ENCODE data around the gene EWSR1.

The EWSR1 gene

DNA sequence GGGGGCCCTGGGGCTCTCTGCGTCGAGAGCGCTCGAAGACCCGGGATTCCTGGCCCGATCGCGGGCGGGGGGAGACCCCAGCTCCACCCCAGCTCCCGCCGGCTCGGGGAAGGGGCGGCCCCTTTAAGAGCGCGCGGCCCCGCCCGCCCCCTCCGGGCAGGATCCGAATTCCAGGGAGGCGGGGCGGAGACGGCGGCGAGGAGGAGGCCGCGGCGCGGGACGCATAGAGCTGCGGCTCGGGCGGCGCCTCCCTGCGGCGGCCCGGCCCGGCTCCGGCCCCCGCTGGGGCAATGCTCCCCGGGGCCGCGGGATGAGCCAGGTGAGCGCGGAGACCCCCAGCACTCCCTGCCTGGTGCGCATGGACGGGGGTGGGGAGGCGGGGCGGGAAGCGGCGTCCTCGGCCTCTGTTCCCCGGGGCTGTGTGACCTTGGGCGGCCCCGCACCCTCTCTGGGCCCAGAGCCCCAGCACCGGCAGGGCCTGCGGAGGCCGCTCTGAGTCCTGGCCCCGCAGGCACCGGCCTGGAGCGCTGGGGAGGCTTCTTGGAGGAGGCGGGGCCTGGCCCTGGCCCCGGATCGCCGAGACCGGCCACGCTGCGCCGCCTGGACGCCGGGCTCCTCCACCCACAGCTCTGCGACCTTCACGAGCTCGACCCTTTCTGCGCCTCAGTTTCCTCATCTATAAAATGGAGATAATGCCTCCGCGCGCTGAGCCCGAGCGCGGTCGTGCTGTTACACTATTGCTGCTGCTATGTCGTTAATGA lies 38.9 kb downstream of the EWSR1 start:
- DNase-seq = peak; percentile 33

DNA sequence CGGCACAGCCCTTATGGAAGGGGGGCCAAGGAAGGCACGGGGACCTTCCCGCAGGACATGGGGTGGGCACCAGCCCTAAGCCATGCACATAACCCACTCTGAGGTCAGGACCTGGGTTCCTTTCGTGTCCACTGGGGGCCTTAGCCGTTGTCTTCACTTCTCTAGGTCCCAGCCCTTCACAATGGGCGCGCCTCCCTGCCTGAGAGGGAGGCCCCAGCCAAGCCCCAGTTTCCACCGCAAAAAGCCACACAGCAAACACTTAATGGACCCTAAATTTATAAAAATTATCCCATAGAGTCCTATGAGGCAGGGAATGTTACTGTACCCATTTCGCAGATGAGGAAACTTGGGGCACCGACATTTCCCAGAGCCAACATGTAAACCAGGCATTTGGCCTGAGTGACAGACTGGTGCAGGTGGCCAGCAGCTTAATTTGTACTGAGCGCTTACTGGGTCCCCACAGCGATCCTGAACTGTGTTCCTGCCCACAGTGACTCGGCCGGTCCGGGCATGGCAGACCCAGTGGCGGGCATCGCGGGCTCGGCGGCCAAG lies 39.6 kb downstream of the EWSR1 start:
- no peak for DNase-seq

DNA sequence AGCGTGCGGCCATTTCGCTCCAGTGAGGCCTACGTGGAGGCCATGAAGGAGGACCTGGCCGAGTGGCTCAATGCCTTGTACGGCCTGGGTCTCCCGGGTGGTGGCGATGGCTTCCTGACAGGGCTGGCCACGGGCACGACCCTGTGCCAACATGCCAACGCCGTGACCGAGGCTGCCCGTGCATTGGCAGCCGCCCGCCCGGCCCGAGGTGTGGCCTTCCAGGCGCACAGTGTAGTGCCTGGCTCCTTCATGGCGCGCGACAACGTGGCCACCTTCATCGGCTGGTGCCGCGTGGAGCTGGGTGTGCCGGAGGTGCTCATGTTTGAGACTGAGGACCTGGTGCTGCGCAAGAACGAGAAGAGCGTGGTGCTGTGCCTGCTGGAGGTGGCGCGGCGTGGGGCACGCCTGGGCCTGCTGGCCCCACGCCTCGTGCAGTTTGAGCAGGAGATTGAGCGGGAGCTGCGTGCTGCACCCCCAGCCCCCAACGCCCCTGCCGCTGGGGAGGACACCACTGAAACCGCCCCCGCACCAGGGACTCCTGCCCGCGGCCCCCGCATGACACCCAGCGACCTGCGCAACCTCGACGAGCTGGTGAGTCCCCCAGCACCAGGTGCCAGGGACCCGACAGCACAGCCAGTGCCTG lies 40.2 kb downstream of the EWSR1 start:
- no peak for DNase-seq

DNA sequence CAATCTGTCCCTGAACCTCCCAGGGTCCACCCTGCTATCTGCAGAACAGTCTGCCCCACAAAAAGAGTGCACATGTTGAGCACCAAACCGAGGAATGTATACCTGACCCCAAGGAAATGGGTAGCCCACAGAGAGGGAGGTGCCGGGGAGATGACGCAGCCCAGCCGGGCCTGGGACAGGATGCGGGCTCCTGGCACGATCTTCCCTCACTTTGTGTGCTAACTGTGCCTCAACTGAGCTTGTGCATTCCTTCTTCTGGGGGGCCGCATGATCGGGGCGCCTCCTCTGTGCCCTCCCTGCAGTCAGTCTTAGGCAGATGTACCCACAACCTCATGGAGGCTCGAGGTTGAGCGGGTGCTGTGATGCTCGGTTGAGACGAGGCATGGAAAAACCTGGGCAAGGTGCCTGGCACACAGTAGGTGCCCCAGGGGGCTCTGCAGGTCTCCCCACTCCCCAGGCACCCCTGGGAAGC lies 40.8 kb downstream of the EWSR1 start:
- DNase-seq = no peak

DNA sequence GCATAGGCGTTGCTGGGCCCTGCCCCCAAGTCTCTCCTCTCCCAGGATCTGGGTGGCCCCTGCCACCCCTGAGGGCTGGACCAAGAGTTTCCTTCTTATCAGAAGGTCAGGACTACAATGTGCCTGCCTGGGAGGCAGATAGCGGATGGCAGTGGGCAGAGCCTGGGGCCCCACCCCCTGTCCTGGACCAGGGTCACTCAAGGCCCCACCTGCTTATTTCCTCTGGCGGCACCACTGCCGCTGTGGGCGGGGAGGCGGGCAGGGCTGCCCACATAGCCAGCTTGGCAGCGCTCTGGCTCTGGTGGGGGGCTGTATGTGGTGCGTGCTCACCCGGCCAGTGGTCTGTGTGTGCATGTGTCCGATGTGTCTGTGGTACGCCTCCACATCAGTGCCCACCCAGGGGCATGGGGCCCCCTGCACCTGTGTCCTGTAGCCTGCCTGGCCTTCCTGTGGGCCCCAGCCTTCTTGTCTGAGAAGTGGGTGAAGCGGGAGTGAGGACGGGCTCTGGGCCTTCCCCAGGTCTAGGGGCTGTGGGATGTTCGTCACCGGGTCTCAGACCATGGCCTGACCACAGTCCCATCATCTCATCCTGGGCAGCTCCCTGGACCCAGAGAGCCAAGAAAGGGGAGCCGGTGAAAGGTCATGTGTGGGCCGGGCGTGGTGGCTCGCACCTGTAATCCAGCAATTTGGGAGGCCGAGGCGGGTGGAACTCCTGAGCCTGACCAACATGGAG lies 41.4 kb downstream of the EWSR1 start:
- DNase-seq = no peak

DNA sequence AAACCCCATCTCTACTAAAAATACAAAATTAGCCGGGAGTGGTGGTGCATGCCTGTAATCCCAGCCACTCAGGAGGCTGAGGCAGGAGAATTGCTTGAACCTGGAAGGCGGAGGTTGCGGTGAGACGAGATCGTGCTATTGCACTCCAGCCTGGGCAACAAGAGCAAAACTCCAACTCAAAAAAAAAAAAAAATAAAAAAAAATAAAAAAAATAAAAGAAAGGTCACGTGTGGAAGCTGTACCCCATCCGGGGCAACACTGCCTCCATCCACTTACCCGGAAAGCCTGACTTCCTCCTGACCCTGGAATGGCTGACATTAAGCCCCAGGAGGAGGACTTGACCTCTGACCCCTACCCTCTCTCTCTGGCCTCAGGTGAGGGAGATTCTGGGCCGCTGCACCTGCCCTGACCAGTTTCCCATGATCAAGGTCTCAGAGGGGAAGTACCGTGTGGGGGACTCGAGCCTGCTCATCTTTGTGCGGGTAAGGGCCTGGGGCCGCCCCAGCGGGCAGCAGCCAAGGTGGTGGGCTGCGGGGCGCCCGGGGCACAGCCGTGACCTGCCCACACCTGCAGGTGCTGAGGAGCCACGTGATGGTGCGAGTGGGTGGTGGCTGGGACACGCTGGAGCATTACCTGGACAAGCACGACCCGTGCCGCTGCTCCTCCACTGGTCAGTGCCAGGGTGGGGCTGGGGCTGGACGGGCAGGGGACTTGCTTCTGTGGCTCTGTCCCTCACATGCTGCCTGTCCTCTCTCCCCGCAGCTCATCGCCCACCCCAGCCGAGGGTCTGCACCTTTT lies 42.2 kb downstream of the EWSR1 start:
- no peak for DNase-seq

DNA sequence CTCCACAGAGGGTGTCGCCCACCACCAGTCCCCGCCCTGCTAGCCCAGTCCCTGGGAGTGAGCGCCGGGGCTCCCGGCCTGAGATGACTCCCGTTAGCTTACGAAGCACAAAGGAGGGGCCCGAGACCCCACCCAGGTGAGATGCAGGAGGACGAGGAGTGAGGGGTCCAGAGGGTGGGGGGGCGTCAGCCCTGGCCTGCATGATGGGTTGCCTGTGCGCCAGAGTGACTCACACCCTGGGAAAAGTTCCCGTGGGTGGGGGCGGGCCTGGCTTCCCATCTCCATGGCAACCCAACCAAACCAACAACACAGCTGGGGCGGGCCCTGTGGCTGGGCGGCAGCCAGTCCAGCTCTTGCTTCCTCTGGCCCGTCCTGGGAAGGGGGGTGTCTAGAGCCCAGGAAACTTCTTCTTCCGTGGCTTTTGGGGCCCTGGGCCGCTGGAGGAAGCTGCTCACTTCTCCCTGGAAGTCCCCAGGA lies 42.8 kb downstream of the EWSR1 start:
- peak; percentile 53 for DNase-seq

DNA sequence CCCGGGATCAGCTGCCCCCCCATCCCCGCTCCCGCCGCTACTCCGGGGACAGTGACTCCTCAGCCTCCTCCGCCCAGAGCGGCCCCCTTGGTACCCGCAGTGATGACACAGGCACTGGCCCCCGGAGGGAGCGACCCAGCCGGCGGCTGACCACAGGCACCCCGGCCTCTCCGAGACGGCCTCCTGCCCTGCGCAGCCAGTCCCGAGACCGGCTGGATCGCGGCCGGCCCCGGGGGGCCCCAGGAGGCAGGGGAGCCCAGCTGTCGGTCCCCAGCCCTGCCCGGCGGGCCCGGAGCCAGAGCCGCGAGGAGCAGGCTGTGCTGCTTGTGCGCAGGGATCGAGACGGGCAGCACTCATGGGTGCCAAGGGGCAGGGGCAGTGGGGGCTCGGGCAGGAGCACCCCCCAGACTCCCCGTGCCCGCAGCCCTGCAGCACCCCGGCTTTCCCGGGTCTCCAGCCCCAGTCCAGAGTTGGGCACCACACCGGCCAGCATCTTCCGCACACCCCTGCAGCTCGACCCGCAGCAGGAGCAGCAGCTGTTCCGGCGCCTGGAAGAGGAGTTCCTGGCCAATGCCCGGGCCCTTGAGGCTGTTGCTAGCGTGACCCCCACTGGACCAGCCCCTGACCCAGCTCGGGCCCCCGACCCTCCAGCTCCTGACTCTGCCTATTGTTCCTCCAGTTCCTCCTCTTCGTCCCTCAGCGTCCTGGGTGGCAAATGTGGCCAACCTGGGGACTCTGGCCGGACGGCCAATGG lies 43.6 kb downstream of the EWSR1 start:
- no peak for DNase-seq

DNA sequence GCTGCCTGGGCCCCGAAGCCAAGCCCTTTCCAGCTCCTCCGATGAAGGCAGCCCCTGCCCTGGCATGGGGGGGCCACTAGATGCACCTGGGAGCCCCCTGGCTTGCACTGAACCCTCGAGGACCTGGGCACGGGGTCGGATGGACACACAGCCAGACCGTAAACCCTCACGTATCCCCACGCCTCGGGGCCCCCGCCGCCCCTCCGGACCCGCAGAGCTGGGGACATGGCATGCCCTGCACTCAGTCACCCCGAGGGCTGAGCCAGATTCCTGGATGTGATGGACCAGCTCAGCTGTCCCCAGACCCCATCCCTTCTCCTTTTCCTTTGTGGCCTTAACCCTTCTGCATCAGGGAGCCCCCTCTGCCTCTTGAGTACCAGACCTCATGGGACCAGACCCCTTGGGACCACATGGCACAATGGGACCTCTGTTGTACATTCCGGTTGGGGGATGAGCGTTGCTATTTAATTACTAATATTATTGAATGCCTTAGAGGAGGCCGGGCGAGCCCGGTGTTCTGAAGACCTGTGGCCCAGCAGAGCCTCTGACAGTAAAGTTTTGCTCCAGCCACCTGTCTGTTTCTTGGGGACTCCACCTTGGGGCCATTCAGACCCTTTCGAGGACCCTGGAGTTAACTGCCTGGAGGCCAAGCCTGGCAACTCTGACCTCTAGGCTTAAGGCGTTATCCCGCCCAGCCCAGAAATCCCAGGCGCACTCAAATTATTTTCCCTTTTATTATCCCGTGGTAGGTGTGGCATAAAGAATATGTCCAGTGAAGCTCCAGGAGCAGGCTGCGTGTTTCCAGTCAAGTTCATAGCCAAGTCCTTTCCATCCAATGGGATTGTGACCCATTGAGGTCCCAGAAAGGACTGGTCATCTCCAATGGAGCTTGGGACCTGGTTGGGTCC lies 44.4 kb downstream of the EWSR1 start:
- no peak for DNase-seq

DNA sequence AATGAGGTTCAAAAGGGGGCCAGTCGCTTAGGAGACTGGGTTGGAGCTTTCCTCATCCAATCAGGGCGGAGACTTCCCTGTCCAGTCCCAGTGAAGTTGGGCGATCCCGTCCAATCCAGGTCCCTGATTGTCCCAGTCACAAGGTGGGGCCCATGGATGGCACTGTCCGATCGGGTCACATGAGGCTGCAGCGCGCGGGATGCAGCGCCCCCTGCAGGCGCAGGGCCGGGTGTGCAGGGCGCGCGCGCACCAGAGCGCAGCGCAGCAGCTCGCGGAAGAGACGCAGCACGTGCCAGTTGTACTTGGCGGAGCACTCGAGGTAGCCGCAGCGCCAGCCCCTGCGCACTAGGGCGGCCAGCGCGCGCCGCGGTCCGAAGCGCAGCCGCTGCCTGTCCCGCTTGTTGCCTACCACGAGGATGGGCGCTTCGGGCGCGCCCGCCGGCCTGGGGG lies 45.1 kb downstream of the EWSR1 start:
- DNase-seq = no peak

DNA sequence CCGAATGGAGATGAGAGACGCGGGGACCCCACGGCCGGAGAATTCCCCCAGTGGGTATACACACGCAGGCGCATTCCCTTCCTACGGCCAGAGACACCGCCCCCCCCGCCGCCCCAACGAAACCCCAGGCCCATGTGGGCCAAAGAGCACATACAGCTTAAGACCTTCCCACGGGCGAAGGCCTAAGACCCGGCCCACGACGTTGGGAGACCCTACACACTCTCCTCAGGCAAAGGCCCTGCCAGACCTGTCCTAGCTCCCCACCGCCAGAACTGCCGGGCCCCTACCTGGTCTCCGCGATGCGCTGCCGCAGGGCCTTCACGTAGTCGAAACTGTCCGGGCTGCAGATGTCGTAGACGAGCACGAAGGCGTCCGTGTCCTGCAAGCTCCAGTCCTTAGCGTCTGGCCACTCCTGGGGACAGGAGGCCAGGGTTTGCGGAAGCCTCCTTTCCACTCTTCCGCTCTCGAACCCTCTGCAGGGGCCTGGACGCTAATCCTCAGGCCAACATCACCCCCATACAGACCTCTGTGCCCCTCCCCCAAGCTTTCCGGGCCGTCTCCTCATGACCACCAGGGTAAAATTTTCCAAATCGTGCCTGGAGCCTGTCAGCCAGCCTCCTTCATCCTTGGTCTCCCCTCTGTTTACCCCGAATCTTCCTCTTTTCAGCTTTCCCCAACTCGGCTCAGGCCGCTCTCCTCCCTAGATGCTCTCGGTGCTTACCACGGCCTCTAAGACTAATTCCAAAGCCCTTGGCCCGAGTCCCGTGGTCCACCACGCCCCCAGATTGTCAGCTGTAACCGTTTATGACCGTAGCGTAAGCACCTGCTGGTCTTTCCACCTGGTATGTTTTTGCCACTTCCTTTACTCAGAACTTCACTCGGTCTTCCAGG lies 45.8 kb downstream of the EWSR1 start:
- no peak for DNase-seq

DNA sequence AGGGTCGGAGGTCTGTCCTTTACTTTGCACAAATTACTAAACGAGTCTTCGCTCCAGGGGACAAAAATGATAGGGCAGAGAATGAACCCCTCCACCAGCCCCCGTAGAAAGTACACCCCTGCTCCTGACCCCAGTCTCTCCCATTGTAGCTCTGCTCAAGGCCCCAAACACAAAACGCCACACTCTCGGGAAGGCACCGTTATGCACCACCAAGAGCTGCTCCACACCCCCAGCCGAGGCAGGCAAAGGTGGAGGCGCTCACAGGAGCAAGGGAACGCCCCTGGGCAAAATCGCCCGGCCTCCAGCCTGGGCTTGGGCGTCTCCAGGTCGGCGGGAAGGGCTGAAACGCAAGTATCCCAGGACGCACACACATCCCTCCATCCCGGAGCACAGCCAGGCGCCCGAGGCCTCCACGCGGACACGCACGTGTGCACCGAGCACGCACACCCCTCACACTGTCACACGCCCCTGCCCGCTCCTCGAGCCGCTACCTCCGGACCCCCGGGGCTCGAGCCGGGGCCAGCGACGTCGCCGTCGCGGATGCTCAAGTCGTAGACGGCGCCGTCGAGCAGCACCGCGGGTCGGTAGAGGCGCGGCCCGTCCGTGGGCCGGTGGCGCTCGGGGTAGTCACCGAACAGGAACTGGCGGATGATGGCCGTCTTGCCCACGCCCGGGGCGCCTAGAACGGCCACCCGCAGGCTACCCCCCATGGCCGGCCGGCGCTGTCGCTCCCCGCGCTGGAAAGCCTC lies 46.6 kb downstream of the EWSR1 start:
- DNase-seq = no peak

DNA sequence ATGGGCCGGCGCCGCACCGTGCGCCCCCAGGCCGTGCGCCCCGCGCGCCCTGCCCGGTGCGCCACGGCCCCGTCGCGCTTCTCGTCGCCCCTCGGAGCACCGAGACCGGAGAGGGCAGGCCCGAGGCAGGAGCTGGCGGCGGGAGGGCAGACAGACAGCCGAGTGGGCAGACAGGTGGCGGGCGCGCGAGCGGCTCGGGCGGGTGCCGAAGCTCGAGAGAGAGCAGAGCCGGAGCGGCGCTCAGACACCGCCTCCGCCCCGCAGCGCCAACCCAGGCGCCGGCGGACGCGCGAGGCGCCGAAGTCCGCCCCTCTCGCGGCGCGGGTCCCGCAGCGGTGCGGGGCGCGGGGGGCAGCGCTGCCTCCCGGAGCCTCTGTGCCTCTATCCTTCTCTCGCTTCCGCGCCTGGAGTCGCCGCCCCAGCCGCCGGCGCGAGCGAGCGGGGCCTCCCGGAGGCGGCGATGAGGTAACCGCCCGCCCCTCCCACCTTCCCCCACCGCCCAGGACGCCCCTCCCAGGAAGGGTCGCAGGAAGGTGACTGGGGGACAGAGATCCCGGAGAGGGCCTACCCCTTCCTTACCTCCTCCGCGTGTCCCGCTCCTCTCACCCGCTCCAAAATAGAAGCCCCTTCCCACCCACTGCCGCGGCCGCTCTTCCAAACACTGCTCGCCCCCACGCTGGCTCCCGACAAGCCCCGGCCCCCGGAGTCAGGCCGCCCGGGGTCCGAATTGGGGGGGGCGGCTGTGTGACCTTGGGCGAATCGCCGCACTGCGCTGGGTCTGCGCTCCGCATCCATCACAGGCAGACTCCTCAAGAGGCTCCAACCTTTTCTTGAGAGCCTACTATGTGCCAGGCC lies 47.4 kb downstream of the EWSR1 start, which contains the start of gene RASL10A:
TSS of gene RASL10A (minus strand) at position 412 of the 855 bp plus-strand sequence. CDS start 451 bp downstream, outside the sequence.
- no peak for DNase-seq

DNA sequence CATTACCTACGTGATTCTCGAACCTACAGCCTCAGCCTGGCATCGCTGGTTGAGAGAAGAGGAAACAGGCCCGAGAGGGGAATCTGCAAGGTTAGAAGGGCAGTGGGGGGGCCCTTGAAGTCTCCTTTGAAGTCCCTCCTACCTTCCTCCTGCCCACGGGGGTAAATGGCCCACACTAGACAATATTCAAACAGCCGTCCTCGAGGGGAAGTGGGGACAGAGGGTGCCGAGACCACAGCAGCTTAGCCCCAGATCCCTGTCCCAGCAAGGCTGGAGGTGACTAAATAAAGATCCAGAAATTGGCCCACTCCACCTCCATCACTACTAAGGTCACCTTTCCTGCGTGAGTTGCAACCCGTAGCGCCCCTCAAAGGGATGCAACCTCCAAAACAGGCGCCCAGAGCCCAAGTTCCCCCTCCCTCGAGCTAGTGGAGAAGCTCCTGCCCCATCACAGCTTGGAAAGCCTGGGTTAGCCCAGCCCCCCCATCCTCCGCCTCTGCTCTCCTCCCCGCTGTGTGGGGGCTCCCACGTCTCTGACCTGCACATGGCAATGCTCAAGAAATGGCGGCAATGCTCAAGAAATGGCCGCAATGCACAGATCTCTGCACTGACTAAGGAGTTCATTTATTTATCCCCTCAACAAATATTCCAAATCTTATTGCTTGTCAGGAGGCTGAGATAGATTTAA lies 48.2 kb downstream of the EWSR1 start:
- DNase-seq = no peak

DNA sequence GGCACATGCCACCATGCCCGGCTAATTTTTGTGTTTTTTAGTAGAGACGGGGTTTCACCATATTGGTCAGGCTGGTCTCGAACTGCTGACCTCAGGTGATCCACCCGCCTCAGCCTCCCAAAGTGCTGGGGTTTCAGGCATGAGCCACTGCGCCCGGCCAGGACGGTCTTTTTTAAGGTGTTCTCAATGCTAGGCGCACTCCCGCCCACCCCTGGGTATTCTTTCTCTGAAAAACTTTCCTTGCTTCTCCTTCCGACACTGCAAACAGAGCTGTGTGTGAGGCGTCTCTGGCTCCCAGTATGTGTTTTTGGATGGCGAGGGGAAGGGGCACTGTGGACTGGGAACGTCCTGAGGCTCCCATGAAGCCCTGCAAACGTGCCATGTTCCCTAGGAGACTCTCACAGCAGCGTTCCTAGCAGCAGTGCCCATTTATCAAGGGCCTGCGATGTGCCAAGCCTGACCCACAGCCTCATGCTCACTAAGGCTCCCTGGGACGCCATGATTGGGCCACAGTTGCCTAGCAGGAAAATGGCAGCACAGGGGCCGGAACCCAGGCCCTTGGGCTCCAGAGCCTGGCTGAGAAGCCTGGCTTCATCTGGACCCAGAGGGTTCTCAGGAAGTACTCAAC lies 49.9 kb downstream of the EWSR1 start:
- no peak for DNase-seq

DNA sequence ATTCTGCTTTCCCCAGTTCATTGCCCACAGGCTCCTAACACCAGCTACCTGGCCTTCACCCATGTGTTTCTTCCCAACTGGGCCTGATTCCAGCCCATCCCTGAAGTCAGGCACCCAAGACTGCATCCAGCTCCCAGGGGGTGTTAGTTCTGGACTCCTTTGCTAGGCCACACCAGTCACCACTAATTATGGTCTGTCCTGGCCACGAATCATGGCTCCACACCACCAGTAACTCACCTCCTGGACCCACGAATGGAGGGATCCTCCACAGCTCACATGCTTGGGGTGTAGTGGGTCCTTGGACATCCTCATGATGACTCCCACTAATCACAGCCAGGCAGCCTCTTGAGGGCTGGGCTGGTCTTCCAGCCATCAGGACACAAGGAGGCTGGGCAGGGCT lies 51.0 kb downstream of the EWSR1 start:
- DNase-seq = no peak
